HPDE6-E6E7 (cell line): ENCODE results near the gene ITK.
"Not testable (repeated sequence)": the region's sequence is repeated elsewhere in the genome, so short reads cannot be mapped to it uniquely, and the experiment has no call there.

Experiments used
- DNase-seq: peaks from one replicate; pipeline ENCODE4 v3.0.0; 2011; ENCODE audit warnings: missing footprints; ENCODE audit errors: extremely low spot score

Gene ITK

GRCh38 chr5:157210652-157211051, 30.0 kb downstream of the ITK start:
- not testable (repeated sequence) for DNase-seq

GRCh38 chr5:157212307-157212706, 31.7 kb downstream of the ITK start:
- DNase-seq: no peak

GRCh38 chr5:157213527-157214243, 33.0 kb downstream of the ITK start:
- no peak for DNase-seq

GRCh38 chr5:157214415-157214814, 33.8 kb downstream of the ITK start:
- no peak for DNase-seq

- no peak for DNase-seq
Measured at GRCh38 chr5:157214861-157215513, 34.3 kb downstream of the ITK start.

GRCh38 chr5:157215514-157216167, 35.0 kb downstream of the ITK start:
- no peak for DNase-seq

- DNase-seq: no peak
Measured at GRCh38 chr5:157216391-157217142, 35.9 kb downstream of the ITK start.

GRCh38 chr5:157217289-157218024, 36.8 kb downstream of the ITK start:
- no peak for DNase-seq

- no peak for DNase-seq
Measured at GRCh38 chr5:157219491-157220271, 39.0 kb downstream of the ITK start.

- no peak for DNase-seq
Measured at GRCh38 chr5:157221959-157222358, 41.3 kb downstream of the ITK start.

- DNase-seq: no peak
Measured at GRCh38 chr5:157222506-157223230, 42.0 kb downstream of the ITK start.

- no peak for DNase-seq
Measured at GRCh38 chr5:157225469-157226422, 45.1 kb downstream of the ITK start.

- no peak for DNase-seq
Measured at GRCh38 chr5:157230610-157231009, 50.0 kb downstream of the ITK start.

GRCh38 chr5:157232706-157233105, 52.1 kb downstream of the ITK start:
- no peak for DNase-seq

- DNase-seq: no peak
Measured at GRCh38 chr5:157233515-157233914, 52.9 kb downstream of the ITK start.

- DNase-seq: no peak
Measured at GRCh38 chr5:157236423-157236822, 55.8 kb downstream of the ITK start.

GRCh38 chr5:157241483-157241882, 60.8 kb downstream of the ITK start:
- DNase-seq: no peak

GRCh38 chr5:157244704-157245103, 64.1 kb downstream of the ITK start:
- DNase-seq: not testable (repeated sequence)

- no peak for DNase-seq
Measured at GRCh38 chr5:157245476-157245875, 64.8 kb downstream of the ITK start.
